Endothelial cell of umbilical vein (primary cell): ENCODE measurements around the gene SCAP. TPM values are rescaled to one million over a fixed set of nuclear protein-coding genes. Genes with fewer than 3 reads are reported as not detected.
A peak's percentile ranks its signal among the peaks of the same experiment; 100 is the strongest.

Experiments used
- BruUV-seq: library from RNA; stranded (reverse); fragments of 400-500 nt; replicated peaks from 2 replicates; lab custom pipeline; 2021; lab: Mats Ljungman, UMichigan
- CTCF ChIA-PET: fragments of 300-600, 350-600 bp; sonication (Branson Sonifier 250); formaldehyde crosslinking; loops from one replicate; lab custom pipeline; 2021; ENCODE audit warnings: antibody characterized with exemption, inconsistent platforms; lab: Charles Lee
- POLR2A ChIA-PET: fragments of 300-600, 350-600 bp; sonication (Branson Sonifier 250); formaldehyde crosslinking; loops from one replicate; lab custom pipeline; 2021; ENCODE audit warnings: antibody characterized with exemption, inconsistent platforms; lab: Charles Lee
- DNase-seq: peaks from one replicate; pipeline ENCODE4 v3.0.0-alpha.2; 2011; ENCODE audit warnings: low read depth, low spot score
- FAIRE-seq: peaks from 2 replicates; lab custom pipeline; 2011; peaks lifted over from hg19 to GRCh38; lab: Jason Lieb, UNC
- H2AFZ ChIP-seq: 2 replicates; pipeline ENCODE4 v1.6.0; 2012; ENCODE audit warnings: low read depth, low read length, control low read depth, inconsistent platforms
- H3K27ac ChIP-seq: 2 replicates; pipeline ENCODE4 v1.5.1; 2011; ENCODE audit warnings: low read depth, mild to moderate bottlenecking, control low read depth, low read length, moderate library complexity; ENCODE audit not compliant: insufficient read depth
- H3K27me3 ChIP-seq, 2 experiments: 2 replicates each; pipeline versions ENCODE4 v1.6.0 to v1.6.1; 2011; ENCODE audit warnings: low read length in 2 of 2, mixed read lengths in 1 of 2; ENCODE audit not compliant: control insufficient read depth in 2 of 2, insufficient read depth in 2 of 2
- H3K36me3 ChIP-seq, 2 experiments: 2 replicates in 1 of 2; 3 replicates in 1 of 2; pipeline ENCODE4 v1.5.1; 2011; ENCODE audit warnings: low read length in 2 of 2, mild to moderate bottlenecking in 1 of 2, moderate library complexity in 1 of 2; ENCODE audit not compliant: control insufficient read depth in 2 of 2, insufficient read depth in 2 of 2; ENCODE audit errors: extremely low read depth in 1 of 2
- H3K4me1 ChIP-seq: 3 replicates; pipeline ENCODE4 v1.5.1; 2011; ENCODE audit warnings: mild to moderate bottlenecking, low read length; ENCODE audit not compliant: control insufficient read depth, insufficient read depth; ENCODE audit errors: extremely low read depth
- H3K4me2 ChIP-seq: 2 replicates; pipeline ENCODE4 v1.6.1; 2011; ENCODE audit warnings: low read length, control low read depth, mixed read lengths; ENCODE audit not compliant: insufficient read depth
- H3K4me3 ChIP-seq, 3 experiments: fragments of 200-600 bp in 1 of 3; sonication (generic), shearing (Covaris generic) in 1 of 3; replicated peaks in 1 of 3; 2 replicates each; pipeline ENCODE4 v1.5.1; 2011 to 2016; ENCODE audit warnings: control low read depth in 3 of 3, low read length in 3 of 3, mild to moderate bottlenecking in 2 of 3, inconsistent platforms in 1 of 3, low read depth in 1 of 3, moderate library complexity in 1 of 3; ENCODE audit not compliant: insufficient read depth in 1 of 3
- H3K79me2 ChIP-seq: 2 replicates; pipeline ENCODE4 v1.6.0; 2012; ENCODE audit warnings: low read length, inconsistent platforms; ENCODE audit not compliant: control insufficient read depth, insufficient read depth
- H3K9ac ChIP-seq: replicated peaks from 2 replicates; pipeline ENCODE3; 2011; ENCODE audit warnings: low read length, control low read depth; ENCODE audit not compliant: insufficient read depth; ENCODE audit errors: extremely low read depth
- H3K9me1 ChIP-seq: replicated peaks from 3 replicates; pipeline ENCODE4 v1.6.0; 2011; ENCODE audit warnings: mild to moderate bottlenecking, low read length; ENCODE audit not compliant: control insufficient read depth, insufficient read depth; ENCODE audit errors: extremely low read depth
- H3K9me3 ChIP-seq: replicated peaks from 2 replicates; pipeline ENCODE4 v1.5.1; 2012; ENCODE audit warnings: low read length, inconsistent platforms; ENCODE audit not compliant: control insufficient read depth, insufficient read depth
- H4K20me1 ChIP-seq: replicated peaks from 2 replicates; pipeline ENCODE3; 2011; ENCODE audit warnings: mild to moderate bottlenecking, low read length; ENCODE audit not compliant: control insufficient read depth, insufficient read depth; ENCODE audit errors: extremely low read depth
- EZH2 ChIP-seq: IDR thresholded peaks from 2 replicates; pipeline ENCODE4 v1.6.1; 2012; ENCODE audit warnings: borderline replicate concordance, low read depth, mild to moderate bottlenecking, moderate library complexity, low read length, inconsistent platforms; ENCODE audit not compliant: severe bottlenecking
- FOS ChIP-seq: IDR thresholded peaks from 2 replicates; pipeline ENCODE4 v1.6.1; 2011; ENCODE audit warnings: mild to moderate bottlenecking, low read length, moderate library complexity, borderline replicate concordance; ENCODE audit not compliant: insufficient read depth
- GATA2 ChIP-seq: IDR thresholded peaks from 2 replicates; pipeline ENCODE4 v1.7.0; 2011; ENCODE audit warnings: low read depth, mild to moderate bottlenecking, moderate library complexity, mixed read lengths, low read length; ENCODE audit not compliant: insufficient read length, insufficient read depth
- JUN ChIP-seq: IDR thresholded peaks from 2 replicates; pipeline ENCODE4 v1.6.1; 2011; ENCODE audit warnings: borderline replicate concordance, low read depth; ENCODE audit not compliant: insufficient read length, insufficient read depth
- MAX ChIP-seq: IDR thresholded peaks from 2 replicates; pipeline ENCODE4 v1.6.1; 2011; ENCODE audit not compliant: insufficient read depth, insufficient read length
- POLR2A ChIP-seq: IDR thresholded peaks from 2 replicates; pipeline ENCODE4 v1.6.1; 2012; ENCODE audit warnings: low read depth, mild to moderate bottlenecking, control low read depth, low read length
- POLR2AphosphoS5 ChIP-seq: IDR thresholded peaks from 2 replicates; pipeline ENCODE4 v1.6.1; 2012; ENCODE audit warnings: low read depth, mild to moderate bottlenecking, control low read depth, low read length, moderate library complexity; ENCODE audit not compliant: insufficient read depth
- dilution Hi-C: fragments of 300-500 bp; cut with MboI; formaldehyde crosslinking; loops from one replicate; pipeline ENCODE4 v1.15.0; 2019; ENCODE audit warnings: low sequenced_read_pairs; ENCODE audit not compliant: extremely low pct_ligation_motif_present
- intact Hi-C: fragments of 100-400 bp; cut with micrococcal nuclease; formaldehyde crosslinking; loops from one replicate; pipeline ENCODE4 v1.10.0; 2022
- polyA plus RNA-seq, 4 experiments: library from polyadenylated mRNA; depleted of rRNA in 3 of 4; stranded (reverse) in 3 of 4; unstranded in 1 of 4; fragments of >200 nt; gene quantifications; 2 replicates each; pipeline versions ENCODE4 v1.2.1 to v1.2.3, GENCODE V29; 2011 to 2012; ENCODE audit warnings: missing spikeins in 1 of 4
- total RNA-seq: library from RNA; stranded (reverse); gene quantifications from 2 replicates; pipeline ENCODE4 v1.2.3, GENCODE V29; 2021

The SCAP gene
- total and polyA plus RNA-seq, 2 donors (not counting 3 experiments of a cell fraction or from before 2014, with no cell fraction given): 34.7 to 59.0 TPM

GRCh38 chr3:47394140-47394870 lies 81.4 kb downstream of the SCAP start:
- Histone ChIP-seq H3K4me3 (no peak overlapping the region), H3K4me1 (peaks cover 24% of the 10 kb centered on the region), H3K9me1 (no peaks in the 10 kb centered on the region), H3K4me2 (peak overlapping the region; percentile 52), H3K79me2 (peaks cover 49% of the 10 kb centered on the region), H3K27me3 (no peaks in the 10 kb centered on the region), H3K9ac (no peak overlapping the region), H3K27ac (peak overlapping the region; percentile 67), H4K20me1 (no peaks in the 10 kb centered on the region), H3K36me3 (peaks cover 0 to 5% of the 10 kb centered on the region in 2 experiments), H2AFZ (no peak overlapping the region), H3K9me3 (no peaks in the 10 kb centered on the region)
- FAIRE-seq (peak; percentile 89), DNase-seq (peak; percentile 83)
- intact Hi-C loops: loop anchor here (1.0 kb wide), 1 partner anchor 13 kb away; the partner anchor contains the start of gene PTPN23
- ChIA-PET CTCF (interaction anchor here (0.8 to 1.8 kb wide), 6 partner anchors 14 to 70 kb away, joined by 3 to 8 read pairs (median 3); partner anchors contain the start of gene PTPN23), POLR2A (no interaction called here)
- dilution Hi-C loops: no loop called here
- BruUV-seq: no TSS peak
- TF ChIP-seq POLR2AphosphoS5: peak; percentile 52
- peak; percentile 21 for TF ChIP-seq JUN
- no peak for TF ChIP-seq EZH2
- peak; percentile 68 for TF ChIP-seq GATA2
- no peak for TF ChIP-seq POLR2A
- peak; percentile 28 for TF ChIP-seq FOS
- TF ChIP-seq MAX: no peak
